Panc1 (cell line): Measurements from ENCODE around the gene ZNF799. TPM values are rescaled to one million over a fixed set of nuclear protein-coding genes. Genes with fewer than 3 reads are reported as not detected.
"Not testable (repeated sequence)": the region's sequence is repeated elsewhere in the genome, so short reads cannot be mapped to it uniquely, and the experiment has no call there.

ENCODE experiments used
- ATAC-seq: fragments of 200-7000 bp; cut with Tn5 transposase; 2 replicates; pipeline ENCODE4 v1.9.1; 2020; ENCODE audit warnings: mild to moderate bottlenecking, moderate library complexity
- BruUV-seq: library from RNA; stranded (reverse); fragments of 400-500 nt; replicated peaks from 2 replicates; lab custom pipeline; 2021; lab: Mats Ljungman, UMichigan
- CTCF ChIA-PET: fragments of 300-600 bp; sonication (Branson Sonifier 250); formaldehyde crosslinking; loops from one replicate; lab custom pipeline; 2022; ENCODE audit warnings: antibody characterized with exemption; lab: Charles Lee
- POLR2A ChIA-PET: fragments of 300-600 bp; sonication (Branson Sonifier 250); formaldehyde crosslinking; loops from one replicate; lab custom pipeline; 2022; ENCODE audit warnings: antibody characterized with exemption; lab: Charles Lee
- DNase-seq: peaks from one replicate; pipeline ENCODE4 v3.0.0-alpha.2; 2010; ENCODE audit warnings: low read depth, low spot score
- H3K27ac ChIP-seq: 2 replicates; pipeline ENCODE4 v1.5.1; 2011; ENCODE audit warnings: mild to moderate bottlenecking, low read length, inconsistent platforms
- H3K27me3 ChIP-seq: fragments of 200-500 bp; sonication (Bioruptor generic); 2 replicates; pipeline ENCODE4 v1.6.0; 2014; ENCODE audit warnings: low read length, inconsistent platforms; ENCODE audit not compliant: control insufficient read depth, insufficient read depth
- H3K36me3 ChIP-seq: fragments of 200-500 bp; sonication (Bioruptor generic); 2 replicates; pipeline ENCODE4 v1.5.1; 2014; ENCODE audit warnings: inconsistent platforms, mild to moderate bottlenecking, low read length, moderate library complexity; ENCODE audit not compliant: control insufficient read depth, insufficient read depth
- H3K4me1 ChIP-seq: 2 replicates; pipeline ENCODE4 v1.5.1; 2011; ENCODE audit warnings: inconsistent platforms, mild to moderate bottlenecking, low read length, moderate library complexity; ENCODE audit not compliant: control insufficient read depth, insufficient read depth
- H3K4me3 ChIP-seq, 2 experiments: 2 replicates each; pipeline ENCODE4 v1.5.1; 2011 to 2012; ENCODE audit warnings: low read depth in 2 of 2, low read length in 2 of 2, mild to moderate bottlenecking in 2 of 2, inconsistent platforms in 1 of 2, moderate library complexity in 1 of 2
- H3K9me3 ChIP-seq: fragments of 200-500 bp; sonication (Bioruptor generic); 2 replicates; pipeline ENCODE4 v1.5.1; 2014; ENCODE audit warnings: low read depth, mild to moderate bottlenecking, inconsistent platforms, low read length, moderate library complexity; ENCODE audit not compliant: control insufficient read depth, insufficient read depth
- POLR2AphosphoS5 ChIP-seq: IDR thresholded peaks from 2 replicates; pipeline ENCODE4 v1.6.1; 2012; ENCODE audit warnings: mild to moderate bottlenecking, low read depth, low read length, moderate library complexity
- SIN3A ChIP-seq: IDR thresholded peaks from 2 replicates; pipeline ENCODE4 v1.6.1; 2012; ENCODE audit warnings: low read depth, mild to moderate bottlenecking, low read length, moderate library complexity, borderline replicate concordance; ENCODE audit not compliant: insufficient read depth
- TCF7L2 ChIP-seq: IDR thresholded peaks from 2 replicates; pipeline ENCODE4 v1.6.1; 2011; ENCODE audit warnings: mild to moderate bottlenecking, low read depth, low read length, inconsistent platforms
- in situ Hi-C: cut with HindIII; loops from 2 replicates; pipeline ENCODE4 v1.10.0; 2016; ENCODE audit warnings: low sequenced_read_pairs, low pct_unique_long_range_greater_than_20kb
- intact Hi-C: fragments of 100-400 bp; cut with micrococcal nuclease; formaldehyde crosslinking; loops from one replicate; pipeline ENCODE4 v1.10.0; 2022; ENCODE audit not compliant: unreplicated experiment
- total RNA-seq: library from RNA; stranded (reverse); gene quantifications from one replicate; pipeline ENCODE4 v1.2.1, GENCODE V29; 2021; ENCODE audit not compliant: unreplicated experiment
- TF ChIP-seq, protein P1 (sequence below), 2 experiments: IDR thresholded peaks; 2 replicates each; pipeline ENCODE4 v1.6.1; 2011 to 2012; ENCODE audit warnings: low read depth in 2 of 2, control low read depth in 1 of 2, low read length in 1 of 2, mild to moderate bottlenecking in 1 of 2, moderate library complexity in 1 of 2; ENCODE audit not compliant: insufficient read depth in 1 of 2
- TF ChIP-seq, protein P2 (sequence below): fragments of 450-650 bp; IDR thresholded peaks from 2 replicates; pipeline ENCODE4 v1.5.1; 2017; ENCODE audit warnings: mild to moderate bottlenecking

ZNF799 gene
- total RNA-seq, 1 experiment from 2014 or later: 4.5 TPM

GRCh38 chr19:12364391-12365235, 36.5 kb downstream of the ZNF799 start:
- no peaks in the 10 kb centered on the region for H3K27me3 ChIP-seq
- ChIA-PET CTCF (interaction anchor here (1.0 to 1.1 kb wide), 2 partner anchors 31 to 305 kb away, joined by 4 to 6 read pairs; partner anchors contain the start of gene ZNF563), POLR2A (no interaction called here)
- H3K36me3 ChIP-seq: no peaks in the 10 kb centered on the region
- 0 out of 2 replicates have a peak, but pooled peaks cover 3% of the 10 kb centered on the region for H3K4me1 ChIP-seq
- peak overlapping the region; percentile 67 to 82 for H3K4me3 ChIP-seq
- intact Hi-C loops: no loop called here
- H3K9me3 ChIP-seq: peaks cover 3% of the 10 kb centered on the region; the same call in 1 of the 2 replicates
- TF ChIP-seq, protein P1, sequence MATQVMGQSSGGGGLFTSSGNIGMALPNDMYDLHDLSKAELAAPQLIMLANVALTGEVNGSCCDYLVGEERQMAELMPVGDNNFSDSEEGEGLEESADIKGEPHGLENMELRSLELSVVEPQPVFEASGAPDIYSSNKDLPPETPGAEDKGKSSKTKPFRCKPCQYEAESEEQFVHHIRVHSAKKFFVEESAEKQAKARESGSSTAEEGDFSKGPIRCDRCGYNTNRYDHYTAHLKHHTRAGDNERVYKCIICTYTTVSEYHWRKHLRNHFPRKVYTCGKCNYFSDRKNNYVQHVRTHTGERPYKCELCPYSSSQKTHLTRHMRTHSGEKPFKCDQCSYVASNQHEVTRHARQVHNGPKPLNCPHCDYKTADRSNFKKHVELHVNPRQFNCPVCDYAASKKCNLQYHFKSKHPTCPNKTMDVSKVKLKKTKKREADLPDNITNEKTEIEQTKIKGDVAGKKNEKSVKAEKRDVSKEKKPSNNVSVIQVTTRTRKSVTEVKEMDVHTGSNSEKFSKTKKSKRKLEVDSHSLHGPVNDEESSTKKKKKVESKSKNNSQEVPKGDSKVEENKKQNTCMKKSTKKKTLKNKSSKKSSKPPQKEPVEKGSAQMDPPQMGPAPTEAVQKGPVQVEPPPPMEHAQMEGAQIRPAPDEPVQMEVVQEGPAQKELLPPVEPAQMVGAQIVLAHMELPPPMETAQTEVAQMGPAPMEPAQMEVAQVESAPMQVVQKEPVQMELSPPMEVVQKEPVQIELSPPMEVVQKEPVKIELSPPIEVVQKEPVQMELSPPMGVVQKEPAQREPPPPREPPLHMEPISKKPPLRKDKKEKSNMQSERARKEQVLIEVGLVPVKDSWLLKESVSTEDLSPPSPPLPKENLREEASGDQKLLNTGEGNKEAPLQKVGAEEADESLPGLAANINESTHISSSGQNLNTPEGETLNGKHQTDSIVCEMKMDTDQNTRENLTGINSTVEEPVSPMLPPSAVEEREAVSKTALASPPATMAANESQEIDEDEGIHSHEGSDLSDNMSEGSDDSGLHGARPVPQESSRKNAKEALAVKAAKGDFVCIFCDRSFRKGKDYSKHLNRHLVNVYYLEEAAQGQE (IDR thresholded peaks at IDR 0.05; ENCODE audit: insufficient read depth in 1 of 2, low read depth in 2 of 2, low read length in 1 of 2): no peak
- TF ChIP-seq POLR2AphosphoS5 (no peak), TCF7L2 (no peak), SIN3A (no peak)
- TF ChIP-seq, protein P2, sequence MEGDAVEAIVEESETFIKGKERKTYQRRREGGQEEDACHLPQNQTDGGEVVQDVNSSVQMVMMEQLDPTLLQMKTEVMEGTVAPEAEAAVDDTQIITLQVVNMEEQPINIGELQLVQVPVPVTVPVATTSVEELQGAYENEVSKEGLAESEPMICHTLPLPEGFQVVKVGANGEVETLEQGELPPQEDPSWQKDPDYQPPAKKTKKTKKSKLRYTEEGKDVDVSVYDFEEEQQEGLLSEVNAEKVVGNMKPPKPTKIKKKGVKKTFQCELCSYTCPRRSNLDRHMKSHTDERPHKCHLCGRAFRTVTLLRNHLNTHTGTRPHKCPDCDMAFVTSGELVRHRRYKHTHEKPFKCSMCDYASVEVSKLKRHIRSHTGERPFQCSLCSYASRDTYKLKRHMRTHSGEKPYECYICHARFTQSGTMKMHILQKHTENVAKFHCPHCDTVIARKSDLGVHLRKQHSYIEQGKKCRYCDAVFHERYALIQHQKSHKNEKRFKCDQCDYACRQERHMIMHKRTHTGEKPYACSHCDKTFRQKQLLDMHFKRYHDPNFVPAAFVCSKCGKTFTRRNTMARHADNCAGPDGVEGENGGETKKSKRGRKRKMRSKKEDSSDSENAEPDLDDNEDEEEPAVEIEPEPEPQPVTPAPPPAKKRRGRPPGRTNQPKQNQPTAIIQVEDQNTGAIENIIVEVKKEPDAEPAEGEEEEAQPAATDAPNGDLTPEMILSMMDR: no peak
- in situ Hi-C loops: no loop called here
- no peak for DNase-seq
- TSS peak; percentile 80 for BruUV-seq
- no peak; the same call in 1 of the 2 replicates for ATAC-seq
- H3K27ac ChIP-seq: peak overlapping the region; percentile 71

DNA sequence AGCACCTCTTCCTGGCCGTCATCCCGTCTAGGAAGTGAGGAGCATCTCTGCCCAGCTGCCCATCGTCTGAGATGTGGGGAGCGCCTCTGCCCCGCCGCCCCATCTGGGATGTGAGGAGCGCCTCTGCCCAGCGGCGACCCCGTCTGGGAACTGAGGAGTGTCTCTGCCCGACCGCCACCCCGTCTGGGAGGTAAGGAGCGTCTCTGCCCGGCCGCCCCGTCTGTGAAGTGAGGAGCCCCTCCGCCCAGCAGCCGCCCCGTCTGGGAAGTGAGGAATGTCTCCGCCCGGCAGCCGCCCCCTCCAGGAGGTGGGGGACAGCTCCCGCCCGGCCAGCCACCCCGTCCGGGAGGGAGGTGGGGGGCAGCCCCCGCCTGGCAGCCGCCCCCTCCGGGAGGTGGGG, 38.8 kb downstream of the ZNF799 start:
- DNase-seq, POLR2A ChIA-PET, H3K4me3 ChIP-seq, H3K36me3 ChIP-seq, ATAC-seq, BruUV-seq, H3K4me1 ChIP-seq, H3K27ac ChIP-seq, H3K9me3 ChIP-seq, in situ Hi-C loops, intact Hi-C loops, H3K27me3 ChIP-seq, CTCF ChIA-PET: not testable (repeated sequence)

DNA sequence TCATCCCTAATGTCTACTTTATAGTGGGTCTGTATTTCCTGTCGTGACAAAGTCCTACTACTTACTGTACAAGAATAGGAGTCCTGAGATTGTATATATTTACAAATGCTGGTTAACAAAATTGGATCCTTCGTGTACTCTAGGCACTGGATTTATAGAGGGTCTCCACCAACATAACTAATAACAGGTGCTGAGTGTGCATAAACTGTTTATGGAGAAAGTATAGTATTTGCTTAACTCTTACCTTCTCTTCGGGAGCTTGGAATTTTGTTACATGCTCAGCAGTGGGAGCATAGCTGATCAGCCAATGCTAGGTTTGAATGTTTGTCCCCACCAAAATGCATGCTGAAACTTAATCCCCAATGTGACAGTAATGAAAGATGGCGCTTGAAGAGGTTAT, 47.7 kb downstream of the ZNF799 start:
- H3K36me3 ChIP-seq: no peaks in the 10 kb centered on the region; the same call in 1 of the 2 replicates
- ChIA-PET POLR2A (no interaction called here), CTCF (no interaction called here)
- no TSS peak for BruUV-seq
- DNase-seq (no peak), ATAC-seq (no peak)
- no peak overlapping the region for H3K4me3 ChIP-seq
- in situ Hi-C loops: no loop called here
- H3K4me1 ChIP-seq: no peaks in the 10 kb centered on the region
- H3K27me3 ChIP-seq: no peaks in the 10 kb centered on the region
- H3K27ac ChIP-seq: no peak overlapping the region
- TF ChIP-seq SIN3A: no peak
- TF ChIP-seq, protein P1 (IDR thresholded peaks at IDR 0.05; ENCODE audit: insufficient read depth in 1 of 2, low read depth in 2 of 2, low read length in 1 of 2): no peak
- TF ChIP-seq, protein P2: no peak
- TF ChIP-seq POLR2AphosphoS5: no peak
- TF ChIP-seq TCF7L2: no peak
- H3K9me3 ChIP-seq: peaks cover 40% of the 10 kb centered on the region
- intact Hi-C loops: no loop called here
